ENCODE measurements around the gene LGI1. TPM values are rescaled to one million over a fixed set of nuclear protein-coding genes. Genes with fewer than 3 reads are reported as not detected.

The LGI1 gene
- polyA plus RNA-seq, 1 donor (not counting 4 experiments of a cell fraction or from before 2014, with no cell fraction given) = not detected

DNA sequence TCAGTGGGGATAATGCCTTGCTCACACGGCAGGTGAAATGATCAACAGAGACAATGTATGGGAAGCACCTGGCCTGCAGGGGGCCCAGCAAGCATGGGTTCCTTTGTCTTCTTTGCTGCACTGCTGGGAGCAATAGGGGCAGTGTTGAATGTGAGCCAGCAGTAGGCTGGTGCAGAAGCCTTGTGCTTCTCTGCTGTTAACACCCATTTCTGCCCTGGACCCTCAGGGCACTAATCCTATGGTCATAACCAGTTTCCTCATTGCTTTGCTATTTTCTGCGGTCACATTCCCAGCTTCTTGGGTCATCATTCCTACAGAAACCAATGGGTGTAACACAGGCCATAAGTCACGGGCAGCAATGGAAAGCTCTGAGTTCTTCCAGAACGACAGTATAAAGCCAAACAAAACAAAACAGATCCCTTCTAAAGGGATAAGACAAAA is 10.9 kb upstream of the LGI1 start:
- Histone ChIP-seq H3K36me3 (ENCODE audit: control insufficient read depth in 2 of 2, extremely low read depth in 1 of 2, insufficient read depth in 2 of 2, low read length in 2 of 2) (no peaks in the 10 kb centered on the region), H3K9me3 (ENCODE audit: control insufficient read depth, low read depth, low read length) (no peaks in the 10 kb centered on the region), H3K4me3 (ENCODE audit: control insufficient read depth in 2 of 3, extremely low read depth in 1 of 3, insufficient read depth in 2 of 3, low read depth in 1 of 3, low read length in 3 of 3) (no peak overlapping the region), H3K4me2 (ENCODE audit: control insufficient read depth, extremely low read depth, insufficient read depth, low read depth, low read length) (no peak overlapping the region), H3K9me1 (ENCODE audit: control insufficient read depth, extremely low read depth, insufficient read depth, low read length) (no peaks in the 10 kb centered on the region), H3K79me2 (ENCODE audit: control insufficient read depth, insufficient read depth, low read length) (no peaks in the 10 kb centered on the region), H3K9ac (ENCODE audit: control insufficient read depth, extremely low read depth, insufficient read depth, low read length) (no peak overlapping the region), H3K27me3 (ENCODE audit: control insufficient read depth, extremely low read depth, insufficient read depth, low read length) (no peaks in the 10 kb centered on the region), H4K20me1 (ENCODE audit: control insufficient read depth, extremely low read depth, insufficient read depth, low read length) (no peaks in the 10 kb centered on the region), H2AFZ (ENCODE audit: control insufficient read depth, low read length) (no peak overlapping the region), H3K27ac (ENCODE audit: control insufficient read depth, insufficient read depth, low read length) (no peak overlapping the region), H3K4me1 (ENCODE audit: control insufficient read depth, extremely low read depth, insufficient read depth, low read length) (peaks cover 3% of the 10 kb centered on the region)
- FAIRE-seq = peak; percentile 90
- TF ChIP-seq, protein P1, sequence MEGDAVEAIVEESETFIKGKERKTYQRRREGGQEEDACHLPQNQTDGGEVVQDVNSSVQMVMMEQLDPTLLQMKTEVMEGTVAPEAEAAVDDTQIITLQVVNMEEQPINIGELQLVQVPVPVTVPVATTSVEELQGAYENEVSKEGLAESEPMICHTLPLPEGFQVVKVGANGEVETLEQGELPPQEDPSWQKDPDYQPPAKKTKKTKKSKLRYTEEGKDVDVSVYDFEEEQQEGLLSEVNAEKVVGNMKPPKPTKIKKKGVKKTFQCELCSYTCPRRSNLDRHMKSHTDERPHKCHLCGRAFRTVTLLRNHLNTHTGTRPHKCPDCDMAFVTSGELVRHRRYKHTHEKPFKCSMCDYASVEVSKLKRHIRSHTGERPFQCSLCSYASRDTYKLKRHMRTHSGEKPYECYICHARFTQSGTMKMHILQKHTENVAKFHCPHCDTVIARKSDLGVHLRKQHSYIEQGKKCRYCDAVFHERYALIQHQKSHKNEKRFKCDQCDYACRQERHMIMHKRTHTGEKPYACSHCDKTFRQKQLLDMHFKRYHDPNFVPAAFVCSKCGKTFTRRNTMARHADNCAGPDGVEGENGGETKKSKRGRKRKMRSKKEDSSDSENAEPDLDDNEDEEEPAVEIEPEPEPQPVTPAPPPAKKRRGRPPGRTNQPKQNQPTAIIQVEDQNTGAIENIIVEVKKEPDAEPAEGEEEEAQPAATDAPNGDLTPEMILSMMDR (optimal IDR thresholded peaks at IDR 0.05 in 1 of 3, IDR thresholded peaks at IDR 0.05 in 1 of 3, conservative IDR thresholded peaks at IDR 0.05 in 1 of 3; ENCODE audit: extremely low read depth in 1 of 3, insufficient read depth in 2 of 3, low read length in 3 of 3) = peak; percentile 62 to 74 (median 66)
- TF ChIP-seq EZH2 (IDR thresholded peaks at IDR 0.05; ENCODE audit: low read length) = no peak
- dilution Hi-C loops (cut with MboI; ENCODE audit: extremely low pct_ligation_motif_present, low sequenced_read_pairs) = no loop called here
- DNase-seq (ENCODE audit: low read depth, low spot score) = peak; percentile 89

DNA sequence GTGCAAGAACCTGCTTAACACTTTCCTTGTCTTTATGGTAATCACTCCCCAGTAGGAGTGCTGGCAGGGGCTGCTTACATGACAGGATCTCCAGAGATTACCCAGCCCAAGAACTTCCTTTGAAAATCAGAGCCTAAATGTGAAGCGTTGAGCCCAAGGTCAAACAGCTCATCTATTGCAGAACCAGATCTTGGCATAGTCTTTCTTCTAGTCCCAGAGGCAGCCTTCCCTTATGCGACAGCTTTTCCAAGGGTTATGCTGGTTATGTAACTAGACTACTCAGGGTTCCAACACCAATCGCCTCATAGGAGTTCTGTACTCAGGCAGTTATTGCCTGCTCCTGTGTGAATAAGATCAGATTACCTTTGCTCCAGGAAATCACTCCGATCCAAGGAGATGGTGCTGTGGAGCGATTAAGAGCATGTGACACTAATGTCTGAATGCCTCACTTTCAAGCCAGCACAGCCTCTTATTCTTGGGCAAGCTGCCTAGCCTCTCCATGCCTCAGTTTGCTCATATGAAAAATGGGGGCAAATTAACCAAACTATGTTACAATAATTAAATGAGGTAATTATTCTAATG is 8.4 kb upstream of the LGI1 start:
- TF ChIP-seq EZH2 (IDR thresholded peaks at IDR 0.05; ENCODE audit: low read length) = no peak
- TF ChIP-seq, protein P1 (optimal IDR thresholded peaks at IDR 0.05 in 1 of 3, IDR thresholded peaks at IDR 0.05 in 1 of 3, conservative IDR thresholded peaks at IDR 0.05 in 1 of 3; ENCODE audit: extremely low read depth in 1 of 3, insufficient read depth in 2 of 3, low read length in 3 of 3) = no peak
- no peak for DNase-seq (ENCODE audit: low read depth, low spot score)
- dilution Hi-C loops (cut with MboI; ENCODE audit: extremely low pct_ligation_motif_present, low sequenced_read_pairs) = no loop called here
- peaks cover 3% of the 10 kb centered on the region for H3K4me1 ChIP-seq (ENCODE audit: control insufficient read depth, extremely low read depth, insufficient read depth, low read length)
- no peak for FAIRE-seq
- H3K9ac ChIP-seq (ENCODE audit: control insufficient read depth, extremely low read depth, insufficient read depth, low read length) = no peak overlapping the region
- H3K79me2 ChIP-seq (ENCODE audit: control insufficient read depth, insufficient read depth, low read length) = no peaks in the 10 kb centered on the region
- H3K4me3 ChIP-seq (ENCODE audit: control insufficient read depth in 2 of 3, extremely low read depth in 1 of 3, insufficient read depth in 2 of 3, low read depth in 1 of 3, low read length in 3 of 3) = no peak overlapping the region
- no peaks in the 10 kb centered on the region for H3K36me3 ChIP-seq (ENCODE audit: control insufficient read depth in 2 of 2, extremely low read depth in 1 of 2, insufficient read depth in 2 of 2, low read length in 2 of 2)
- no peak overlapping the region for H3K27ac ChIP-seq (ENCODE audit: control insufficient read depth, insufficient read depth, low read length)
- no peak overlapping the region for H2AFZ ChIP-seq (ENCODE audit: control insufficient read depth, low read length)
- no peaks in the 10 kb centered on the region for H4K20me1 ChIP-seq (ENCODE audit: control insufficient read depth, extremely low read depth, insufficient read depth, low read length)
- no peaks in the 10 kb centered on the region for H3K9me1 ChIP-seq (ENCODE audit: control insufficient read depth, extremely low read depth, insufficient read depth, low read length)
- H3K27me3 ChIP-seq (ENCODE audit: control insufficient read depth, extremely low read depth, insufficient read depth, low read length) = no peaks in the 10 kb centered on the region
- no peaks in the 10 kb centered on the region for H3K9me3 ChIP-seq (ENCODE audit: control insufficient read depth, low read depth, low read length)
- H3K4me2 ChIP-seq (ENCODE audit: control insufficient read depth, extremely low read depth, insufficient read depth, low read depth, low read length) = no peak overlapping the region

Measured in keratinocyte (primary cell).